ENCODE results near the gene JAKMIP2. TPM values are rescaled to one million over a fixed set of nuclear protein-coding genes. Genes with fewer than 3 reads are reported as not detected.

Gene JAKMIP2
- total RNA-seq, 1 experiment from 2014 or later, result 67.4 TPM

- no peaks in the 10 kb centered on the region for H3K27me3 ChIP-seq (replicated peaks; ENCODE audit: insufficient read depth, low read depth, low read length, poor library complexity)
- H3K9me3 ChIP-seq (ENCODE audit: low read depth, low read length, poor library complexity, severe bottlenecking), result no peaks in the 10 kb centered on the region
- H3K4me3 ChIP-seq (ENCODE audit: low read depth, low read length, poor library complexity, severe bottlenecking), result no peak overlapping the region
- DNase-seq (ENCODE audit: low spot score), result peak; percentile 69
- H3K4me1 ChIP-seq (ENCODE audit: insufficient read depth, low read length, poor library complexity, severe bottlenecking), result peaks cover 9% of the 10 kb centered on the region
- POLR2A ChIA-PET (ENCODE audit: low non-redundant PET), result no interaction called here
- BruUV-seq (replicated peaks), result no TSS peak
- no peaks in the 10 kb centered on the region for H3K36me3 ChIP-seq (ENCODE audit: insufficient read depth, low read length, poor library complexity, severe bottlenecking)
- intact Hi-C loops (cut with micrococcal nuclease; ENCODE audit: unreplicated experiment), result loop anchor here (1.0 to 5.0 kb wide), 3 partner anchors 47 to 105 kb away; partner anchors contain the start of gene DPYSL3
- TF ChIP-seq EZH2 (IDR thresholded peaks at IDR 0.05; ENCODE audit: borderline replicate concordance, low read depth, low read length, poor library complexity, severe bottlenecking), result no peak
- peak; percentile 65 for TF ChIP-seq CTCF (conservative IDR thresholded peaks at IDR 0.05; ENCODE audit: low read depth, low read length)
- CTCF ChIA-PET, result interaction anchor here (1.6 kb wide), 1 partner anchor 95 kb away, joined by 5 read pairs; no protein-coding TSS in a partner anchor
- H3K27ac ChIP-seq (ENCODE audit: low read depth, low read length, poor library complexity, severe bottlenecking), result no peak overlapping the region
Measured at GRCh38 chr5:147558826-147559225, 223.7 kb downstream of the JAKMIP2 start.

GRCh38 chr5:147557876-147558745 lies 224.4 kb downstream of the JAKMIP2 start:
- H3K4me1 ChIP-seq (ENCODE audit: insufficient read depth, low read length, poor library complexity, severe bottlenecking), result peaks cover 9% of the 10 kb centered on the region
- no peaks in the 10 kb centered on the region for H3K9me3 ChIP-seq (ENCODE audit: low read depth, low read length, poor library complexity, severe bottlenecking)
- no peak overlapping the region for H3K4me3 ChIP-seq (ENCODE audit: low read depth, low read length, poor library complexity, severe bottlenecking)
- intact Hi-C loops (cut with micrococcal nuclease; ENCODE audit: unreplicated experiment), result loop anchor here (2.0 to 5.0 kb wide), 2 partner anchors 46 to 93 kb away; partner anchors contain the start of gene DPYSL3
- POLR2A ChIA-PET (ENCODE audit: low non-redundant PET), result interaction anchor here (0.7 kb wide), 1 partner anchor 90 kb away, joined by 4 read pairs; no protein-coding TSS in a partner anchor
- no TSS peak for BruUV-seq (replicated peaks)
- no peaks in the 10 kb centered on the region for H3K36me3 ChIP-seq (ENCODE audit: insufficient read depth, low read length, poor library complexity, severe bottlenecking)
- H3K27ac ChIP-seq (ENCODE audit: low read depth, low read length, poor library complexity, severe bottlenecking), result no peak overlapping the region
- CTCF ChIA-PET, result interaction anchor here (0.7 to 1.6 kb wide), 2 partner anchors 15 to 94 kb away, joined by 3 to 5 read pairs; no protein-coding TSS in a partner anchor
- H3K27me3 ChIP-seq (replicated peaks; ENCODE audit: insufficient read depth, low read depth, low read length, poor library complexity), result no peaks in the 10 kb centered on the region
- TF ChIP-seq EZH2 (IDR thresholded peaks at IDR 0.05; ENCODE audit: borderline replicate concordance, low read depth, low read length, poor library complexity, severe bottlenecking) (no peak), CTCF (conservative IDR thresholded peaks at IDR 0.05; ENCODE audit: low read depth, low read length) (no peak)
- no peak for DNase-seq (ENCODE audit: low spot score)

GRCh38 chr5:147555176-147555575 lies 227.4 kb downstream of the JAKMIP2 start:
- CTCF ChIA-PET, result no interaction called here
- H3K4me3 ChIP-seq (ENCODE audit: low read depth, low read length, poor library complexity, severe bottlenecking), result no peak overlapping the region
- intact Hi-C loops (cut with micrococcal nuclease; ENCODE audit: unreplicated experiment), result loop anchor here (5.0 kb wide), 1 partner anchor 43 kb away; the partner anchor contains the start of gene DPYSL3
- BruUV-seq (replicated peaks), result no TSS peak
- TF ChIP-seq CTCF (conservative IDR thresholded peaks at IDR 0.05; ENCODE audit: low read depth, low read length), result no peak
- TF ChIP-seq EZH2 (IDR thresholded peaks at IDR 0.05; ENCODE audit: borderline replicate concordance, low read depth, low read length, poor library complexity, severe bottlenecking), result no peak
- no peaks in the 10 kb centered on the region for H3K9me3 ChIP-seq (ENCODE audit: low read depth, low read length, poor library complexity, severe bottlenecking)
- no peaks in the 10 kb centered on the region for H3K36me3 ChIP-seq (ENCODE audit: insufficient read depth, low read length, poor library complexity, severe bottlenecking)
- POLR2A ChIA-PET (ENCODE audit: low non-redundant PET), result no interaction called here
- no peak for DNase-seq (ENCODE audit: low spot score)
- peaks cover 4% of the 10 kb centered on the region for H3K4me1 ChIP-seq (ENCODE audit: insufficient read depth, low read length, poor library complexity, severe bottlenecking)
- H3K27me3 ChIP-seq (replicated peaks; ENCODE audit: insufficient read depth, low read depth, low read length, poor library complexity), result no peaks in the 10 kb centered on the region
- H3K27ac ChIP-seq (ENCODE audit: low read depth, low read length, poor library complexity, severe bottlenecking), result no peak overlapping the region

Measured in A673 (cell line).